Kidney epithelial cell (primary cell): ENCODE measurements around the gene SLC25A12. TPM values are rescaled to one million over a fixed set of nuclear protein-coding genes. Genes with fewer than 3 reads are reported as not detected.

Experiments
- DNase-seq: peaks from one replicate; pipeline ENCODE4 v3.0.0-alpha.2; 2010; ENCODE audit warnings: low read depth
- H3K27me3 ChIP-seq: 2 replicates; pipeline ENCODE4 v1.6.0; 2011; ENCODE audit warnings: low read length; ENCODE audit not compliant: control insufficient read depth, insufficient read depth
- H3K36me3 ChIP-seq: 2 replicates; pipeline ENCODE4 v1.5.1; 2011; ENCODE audit warnings: low read length; ENCODE audit not compliant: control insufficient read depth, insufficient read depth
- H3K4me3 ChIP-seq: 2 replicates; pipeline ENCODE4 v1.5.1; 2011; ENCODE audit warnings: low read depth, mild to moderate bottlenecking, control low read depth, low read length
- total RNA-seq: library from RNA; depleted of rRNA; stranded (reverse); fragments of >200 nt; gene quantifications from 2 replicates; pipeline ENCODE4 v1.2.3, GENCODE V29; 2015
- TF ChIP-seq, protein P1 (sequence below): IDR thresholded peaks from 2 replicates; pipeline ENCODE4 v1.5.1; 2011; ENCODE audit warnings: mild to moderate bottlenecking, moderate library complexity, low read length, control low read depth, inconsistent platforms; ENCODE audit not compliant: insufficient read depth, poor library complexity, severe bottlenecking

Gene SLC25A12
- total RNA-seq, 1 donor from 2014 or later = 9.1 TPM

DNA sequence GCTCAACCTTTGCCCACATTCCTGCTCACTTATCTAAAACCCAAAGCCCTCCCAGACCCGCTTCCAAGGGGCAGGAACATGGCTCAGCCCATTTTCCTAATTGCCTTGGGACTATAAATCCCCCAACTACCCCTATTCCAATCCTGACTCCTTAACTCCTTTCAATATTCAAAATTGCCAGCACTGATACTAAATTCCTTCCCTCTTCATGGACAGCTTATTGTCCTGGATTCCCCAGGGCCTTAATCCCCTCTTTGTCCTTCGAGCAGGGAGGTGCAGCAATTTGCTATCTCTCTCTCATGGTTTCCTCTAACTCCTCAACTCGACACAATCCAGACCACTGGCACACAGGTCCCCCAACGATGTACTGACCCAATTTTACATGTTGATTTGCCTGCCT lies 99.1 kb downstream of the SLC25A12 start:
- TF ChIP-seq, protein P1, sequence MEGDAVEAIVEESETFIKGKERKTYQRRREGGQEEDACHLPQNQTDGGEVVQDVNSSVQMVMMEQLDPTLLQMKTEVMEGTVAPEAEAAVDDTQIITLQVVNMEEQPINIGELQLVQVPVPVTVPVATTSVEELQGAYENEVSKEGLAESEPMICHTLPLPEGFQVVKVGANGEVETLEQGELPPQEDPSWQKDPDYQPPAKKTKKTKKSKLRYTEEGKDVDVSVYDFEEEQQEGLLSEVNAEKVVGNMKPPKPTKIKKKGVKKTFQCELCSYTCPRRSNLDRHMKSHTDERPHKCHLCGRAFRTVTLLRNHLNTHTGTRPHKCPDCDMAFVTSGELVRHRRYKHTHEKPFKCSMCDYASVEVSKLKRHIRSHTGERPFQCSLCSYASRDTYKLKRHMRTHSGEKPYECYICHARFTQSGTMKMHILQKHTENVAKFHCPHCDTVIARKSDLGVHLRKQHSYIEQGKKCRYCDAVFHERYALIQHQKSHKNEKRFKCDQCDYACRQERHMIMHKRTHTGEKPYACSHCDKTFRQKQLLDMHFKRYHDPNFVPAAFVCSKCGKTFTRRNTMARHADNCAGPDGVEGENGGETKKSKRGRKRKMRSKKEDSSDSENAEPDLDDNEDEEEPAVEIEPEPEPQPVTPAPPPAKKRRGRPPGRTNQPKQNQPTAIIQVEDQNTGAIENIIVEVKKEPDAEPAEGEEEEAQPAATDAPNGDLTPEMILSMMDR = no peak
- no peak for DNase-seq
- H3K4me3 ChIP-seq = no peak overlapping the region
- H3K36me3 ChIP-seq = no peaks in the 10 kb centered on the region
- no peaks in the 10 kb centered on the region for H3K27me3 ChIP-seq

DNA sequence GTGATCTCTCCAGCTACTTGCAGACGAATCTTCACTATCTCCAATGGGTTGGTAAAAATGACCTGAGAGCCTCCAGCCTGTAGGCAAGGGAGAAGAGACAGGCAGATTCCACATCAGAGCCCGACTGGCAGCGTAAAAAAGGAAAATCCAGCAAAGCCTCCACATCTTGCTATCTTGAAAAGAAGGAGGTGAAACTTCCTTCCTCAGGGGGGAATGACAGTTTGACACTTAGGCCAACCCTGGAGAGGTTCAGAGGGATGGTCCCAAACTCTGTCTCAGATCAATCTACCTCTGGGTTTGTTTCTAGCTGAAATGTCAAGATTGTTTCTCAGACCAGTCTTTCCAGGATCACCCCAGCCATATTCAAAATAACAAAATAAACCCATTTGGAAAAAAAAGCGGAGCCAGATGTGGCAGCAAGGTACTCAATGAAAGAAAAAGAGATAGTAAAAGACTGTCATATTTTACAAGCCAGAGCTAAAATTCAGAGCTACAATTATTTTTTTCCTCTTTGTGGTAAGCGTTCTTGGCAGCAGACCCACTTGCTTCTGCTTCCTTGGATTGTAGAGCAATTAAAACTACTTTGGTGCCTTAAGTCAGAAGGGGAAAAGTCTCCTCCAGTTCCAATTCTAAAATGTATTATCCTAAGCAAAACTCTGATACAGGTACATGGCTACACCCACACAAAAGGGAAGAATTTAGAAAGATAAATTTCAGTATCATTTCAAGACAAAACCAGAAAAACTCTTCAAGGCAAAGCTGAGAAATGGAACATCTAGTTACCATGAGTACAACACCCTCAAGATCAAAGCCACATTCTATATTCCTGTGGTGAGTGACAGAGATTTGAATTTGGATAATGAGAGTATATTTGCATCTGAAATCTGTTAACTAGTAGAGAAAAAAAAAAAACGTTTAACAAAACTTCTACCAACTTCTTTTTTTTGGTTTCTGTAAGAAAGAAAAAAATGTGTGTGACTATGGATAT lies 100.1 kb downstream of the SLC25A12 start:
- TF ChIP-seq, protein P1 = no peak
- H3K27me3 ChIP-seq = no peaks in the 10 kb centered on the region
- no peak for DNase-seq
- H3K4me3 ChIP-seq = no peak overlapping the region
- H3K36me3 ChIP-seq = no peaks in the 10 kb centered on the region

DNA sequence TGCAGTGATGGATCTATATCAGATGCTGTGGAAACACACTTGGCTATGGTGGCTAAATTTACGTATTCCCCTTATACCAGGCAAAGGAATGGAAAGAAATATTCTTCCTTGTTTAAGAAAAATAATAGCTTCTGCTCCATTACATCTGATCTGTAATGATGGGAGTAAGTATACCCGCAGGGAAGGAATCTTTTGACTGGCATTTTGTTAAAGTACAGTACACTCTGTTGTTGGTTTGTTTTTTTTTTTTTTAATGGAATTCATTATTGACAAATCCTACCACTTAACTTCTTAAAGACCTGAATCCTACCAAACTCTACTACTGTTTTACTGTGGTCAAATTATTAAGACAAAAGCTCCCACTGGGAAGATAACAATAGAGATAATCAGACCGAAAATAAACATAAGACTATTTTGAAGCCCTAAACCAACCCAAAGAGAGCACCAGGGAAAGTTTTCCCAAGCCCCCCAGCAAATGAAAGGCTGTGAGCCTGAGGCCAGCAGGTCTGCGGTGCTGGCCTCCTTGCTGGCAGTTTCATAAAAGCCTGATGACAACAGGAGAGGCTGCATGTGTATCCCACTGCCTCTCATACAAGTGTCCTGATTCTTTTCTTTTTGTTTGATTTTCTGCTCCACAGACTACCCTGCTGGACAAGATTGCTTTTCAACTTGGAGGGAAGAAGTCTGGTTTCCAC lies 101.0 kb downstream of the SLC25A12 start:
- DNase-seq = no peak
- no peaks in the 10 kb centered on the region for H3K27me3 ChIP-seq
- TF ChIP-seq, protein P1 = no peak
- H3K4me3 ChIP-seq = no peak overlapping the region
- no peaks in the 10 kb centered on the region for H3K36me3 ChIP-seq

- Histone ChIP-seq H3K27me3 (no peaks in the 10 kb centered on the region), H3K4me3 (no peak overlapping the region), H3K36me3 (no peaks in the 10 kb centered on the region)
- TF ChIP-seq, protein P1 = no peak
- no peak for DNase-seq
Observed at GRCh38 chr2:171792157-171792556, 101.9 kb downstream of the SLC25A12 start.

- Histone ChIP-seq H3K4me3 (no peak overlapping the region), H3K27me3 (no peaks in the 10 kb centered on the region), H3K36me3 (no peaks in the 10 kb centered on the region)
- TF ChIP-seq, protein P1 = no peak
- DNase-seq = no peak
Observed at GRCh38 chr2:171791361-171791760, 102.7 kb downstream of the SLC25A12 start.
